ENCODE measurements around the gene DNMT3B. TPM values are rescaled to one million over a fixed set of nuclear protein-coding genes. Genes with fewer than 3 reads are reported as not detected.

Gene DNMT3B
- polyA plus RNA-seq, 1 donor (not counting 4 experiments of a cell fraction or from before 2014, with no cell fraction given), result 1.1 TPM

DNA sequence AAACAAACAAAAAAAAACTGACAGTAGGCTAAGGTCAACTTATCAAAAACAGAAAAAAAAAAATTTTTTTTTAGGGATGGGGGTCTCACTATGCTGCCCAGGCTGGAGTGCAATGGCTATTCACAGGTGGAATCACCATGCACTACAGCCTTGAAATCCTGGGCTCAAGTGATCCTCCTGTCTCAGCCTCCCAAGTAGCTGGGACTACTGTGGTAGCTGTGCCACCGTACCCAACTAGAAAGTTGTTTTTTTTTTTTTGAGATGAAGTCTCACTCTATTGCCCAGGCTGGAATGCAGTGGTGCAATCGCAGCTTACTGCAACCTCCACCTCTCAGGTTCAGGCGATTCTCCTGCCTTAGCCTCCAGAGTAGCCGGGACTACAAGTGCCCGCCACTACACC lies 21.0 kb upstream of the DNMT3B start:
- DNase-seq (ENCODE audit: low read depth, low spot score) (no peak), FAIRE-seq (no peak)
- no peaks in the 10 kb centered on the region for H4K20me1 ChIP-seq (ENCODE audit: control insufficient read depth, extremely low read depth, insufficient read depth, low read length)
- peaks cover 21% of the 10 kb centered on the region for H3K4me1 ChIP-seq (ENCODE audit: control insufficient read depth, extremely low read depth, insufficient read depth, low read length)
- H3K27ac ChIP-seq (ENCODE audit: control insufficient read depth, insufficient read depth, low read length), result no peak overlapping the region
- H2AFZ ChIP-seq (ENCODE audit: control insufficient read depth, low read length), result no peak overlapping the region
- no peak overlapping the region for H3K4me3 ChIP-seq (ENCODE audit: control insufficient read depth in 2 of 3, extremely low read depth in 1 of 3, insufficient read depth in 2 of 3, low read depth in 1 of 3, low read length in 3 of 3)
- no peaks in the 10 kb centered on the region for H3K9me3 ChIP-seq (ENCODE audit: control insufficient read depth, low read depth, low read length)
- no peak overlapping the region for H3K9ac ChIP-seq (ENCODE audit: control insufficient read depth, extremely low read depth, insufficient read depth, low read length)
- no peaks in the 10 kb centered on the region for H3K79me2 ChIP-seq (ENCODE audit: control insufficient read depth, insufficient read depth, low read length)
- TF ChIP-seq, protein P1, sequence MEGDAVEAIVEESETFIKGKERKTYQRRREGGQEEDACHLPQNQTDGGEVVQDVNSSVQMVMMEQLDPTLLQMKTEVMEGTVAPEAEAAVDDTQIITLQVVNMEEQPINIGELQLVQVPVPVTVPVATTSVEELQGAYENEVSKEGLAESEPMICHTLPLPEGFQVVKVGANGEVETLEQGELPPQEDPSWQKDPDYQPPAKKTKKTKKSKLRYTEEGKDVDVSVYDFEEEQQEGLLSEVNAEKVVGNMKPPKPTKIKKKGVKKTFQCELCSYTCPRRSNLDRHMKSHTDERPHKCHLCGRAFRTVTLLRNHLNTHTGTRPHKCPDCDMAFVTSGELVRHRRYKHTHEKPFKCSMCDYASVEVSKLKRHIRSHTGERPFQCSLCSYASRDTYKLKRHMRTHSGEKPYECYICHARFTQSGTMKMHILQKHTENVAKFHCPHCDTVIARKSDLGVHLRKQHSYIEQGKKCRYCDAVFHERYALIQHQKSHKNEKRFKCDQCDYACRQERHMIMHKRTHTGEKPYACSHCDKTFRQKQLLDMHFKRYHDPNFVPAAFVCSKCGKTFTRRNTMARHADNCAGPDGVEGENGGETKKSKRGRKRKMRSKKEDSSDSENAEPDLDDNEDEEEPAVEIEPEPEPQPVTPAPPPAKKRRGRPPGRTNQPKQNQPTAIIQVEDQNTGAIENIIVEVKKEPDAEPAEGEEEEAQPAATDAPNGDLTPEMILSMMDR (optimal IDR thresholded peaks at IDR 0.05 in 1 of 3, IDR thresholded peaks at IDR 0.05 in 1 of 3, conservative IDR thresholded peaks at IDR 0.05 in 1 of 3; ENCODE audit: extremely low read depth in 1 of 3, insufficient read depth in 2 of 3, low read length in 3 of 3), result no peak
- no peak for TF ChIP-seq EZH2 (IDR thresholded peaks at IDR 0.05; ENCODE audit: low read length)
- H3K9me1 ChIP-seq (ENCODE audit: control insufficient read depth, extremely low read depth, insufficient read depth, low read length), result no peaks in the 10 kb centered on the region
- dilution Hi-C loops (cut with MboI; ENCODE audit: extremely low pct_ligation_motif_present, low sequenced_read_pairs), result no loop called here
- no peaks in the 10 kb centered on the region for H3K27me3 ChIP-seq (ENCODE audit: control insufficient read depth, extremely low read depth, insufficient read depth, low read length)
- no peaks in the 10 kb centered on the region for H3K36me3 ChIP-seq (ENCODE audit: control insufficient read depth in 2 of 2, extremely low read depth in 1 of 2, insufficient read depth in 2 of 2, low read length in 2 of 2)
- H3K4me2 ChIP-seq (ENCODE audit: control insufficient read depth, extremely low read depth, insufficient read depth, low read depth, low read length), result no peak overlapping the region

- FAIRE-seq, result no peak
- H3K36me3 ChIP-seq (ENCODE audit: control insufficient read depth in 2 of 2, extremely low read depth in 1 of 2, insufficient read depth in 2 of 2, low read length in 2 of 2), result no peaks in the 10 kb centered on the region
- peak overlapping the region; percentile 78 for H2AFZ ChIP-seq (ENCODE audit: control insufficient read depth, low read length)
- no peaks in the 10 kb centered on the region for H3K9me3 ChIP-seq (ENCODE audit: control insufficient read depth, low read depth, low read length)
- TF ChIP-seq, protein P1 (optimal IDR thresholded peaks at IDR 0.05 in 1 of 3, IDR thresholded peaks at IDR 0.05 in 1 of 3, conservative IDR thresholded peaks at IDR 0.05 in 1 of 3; ENCODE audit: extremely low read depth in 1 of 3, insufficient read depth in 2 of 3, low read length in 3 of 3), result no peak
- TF ChIP-seq EZH2 (IDR thresholded peaks at IDR 0.05; ENCODE audit: low read length), result no peak
- no peaks in the 10 kb centered on the region for H4K20me1 ChIP-seq (ENCODE audit: control insufficient read depth, extremely low read depth, insufficient read depth, low read length)
- H3K9me1 ChIP-seq (ENCODE audit: control insufficient read depth, extremely low read depth, insufficient read depth, low read length), result no peaks in the 10 kb centered on the region
- dilution Hi-C loops (cut with MboI; ENCODE audit: extremely low pct_ligation_motif_present, low sequenced_read_pairs), result no loop called here
- peak overlapping the region; percentile 68 to 81 (median 68) for H3K4me3 ChIP-seq (ENCODE audit: control insufficient read depth in 2 of 3, extremely low read depth in 1 of 3, insufficient read depth in 2 of 3, low read depth in 1 of 3, low read length in 3 of 3)
- H3K27me3 ChIP-seq (ENCODE audit: control insufficient read depth, extremely low read depth, insufficient read depth, low read length), result no peaks in the 10 kb centered on the region
- peak overlapping the region; percentile 14 for H3K27ac ChIP-seq (ENCODE audit: control insufficient read depth, insufficient read depth, low read length)
- peak overlapping the region; percentile 81 for H3K4me2 ChIP-seq (ENCODE audit: control insufficient read depth, extremely low read depth, insufficient read depth, low read depth, low read length)
- peaks cover 19% of the 10 kb centered on the region for H3K4me1 ChIP-seq (ENCODE audit: control insufficient read depth, extremely low read depth, insufficient read depth, low read length)
- no peaks in the 10 kb centered on the region for H3K79me2 ChIP-seq (ENCODE audit: control insufficient read depth, insufficient read depth, low read length)
- no peak for DNase-seq (ENCODE audit: low read depth, low spot score)
- H3K9ac ChIP-seq (ENCODE audit: control insufficient read depth, extremely low read depth, insufficient read depth, low read length), result peak overlapping the region; percentile 82
Observed at GRCh38 chr20:32742322-32743236, 19.6 kb upstream of the DNMT3B start.
